GM23338 (cell line): ENCODE results near the gene GPR31. TPM values are rescaled to one million over a fixed set of nuclear protein-coding genes. Genes with fewer than 3 reads are reported as not detected.

ENCODE experiments used
- ATAC-seq: fragments of 200-7000 bp; cut with Tn5 transposase; 3 replicates; pipeline ENCODE4 v1.9.1; 2020
- DNase-seq: peaks from one replicate; pipeline ENCODE4 v3.0.0-alpha.2; 2015; ENCODE audit warnings: low spot score
- H2AFZ ChIP-seq: fragments of 200-600 bp; sonication (generic); 2 replicates; pipeline ENCODE4 v1.8.0; 2016; ENCODE audit warnings: antibody characterized with exemption, mild to moderate bottlenecking, moderate library complexity
- H3F3A ChIP-seq: fragments of 200-600 bp; sonication (generic); replicated peaks from 2 replicates; pipeline ENCODE4 v1.8.0; 2017; ENCODE audit warnings: antibody characterized with exemption, mixed run types, low read depth
- H3K27ac ChIP-seq: fragments of 200-600 bp; sonication (generic); 2 replicates; pipeline ENCODE4 v1.6.1; 2016; ENCODE audit warnings: low read depth
- H3K27me3 ChIP-seq: fragments of 200-600 bp; sonication (generic); 2 replicates; pipeline ENCODE4 v1.8.0; 2016; ENCODE audit warnings: mild to moderate bottlenecking, mixed run types, moderate library complexity; ENCODE audit not compliant: insufficient read depth
- H3K36me3 ChIP-seq: fragments of 200-600 bp; sonication (generic); 2 replicates; pipeline ENCODE4 v1.8.0; 2016; ENCODE audit warnings: mild to moderate bottlenecking; ENCODE audit not compliant: insufficient read depth
- H3K4me1 ChIP-seq: fragments of 200-600 bp; sonication (generic); 2 replicates; pipeline ENCODE4 v1.8.0; 2016; ENCODE audit warnings: mild to moderate bottlenecking, moderate library complexity; ENCODE audit not compliant: insufficient read depth
- H3K4me2 ChIP-seq: fragments of 200-600 bp; sonication (generic); 2 replicates; pipeline ENCODE4 v1.7.1; 2017; ENCODE audit warnings: mixed run types
- H3K4me3 ChIP-seq: fragments of 200-600 bp; sonication (generic); 2 replicates; pipeline ENCODE4 v1.6.1; 2016; ENCODE audit warnings: mixed run types
- H3K79me2 ChIP-seq: fragments of 200-600 bp; sonication (generic); replicated peaks from 2 replicates; pipeline ENCODE4 v1.8.0; 2017; ENCODE audit warnings: mild to moderate bottlenecking; ENCODE audit not compliant: insufficient read depth
- H3K9me2 ChIP-seq: fragments of 200-600 bp; sonication (generic); 2 replicates; pipeline ENCODE4 v1.8.0; 2017; ENCODE audit not compliant: insufficient read depth
- H4K20me1 ChIP-seq: fragments of 200-600 bp; sonication (generic); replicated peaks from 2 replicates; pipeline ENCODE4 v1.8.0; 2017; ENCODE audit warnings: mild to moderate bottlenecking; ENCODE audit not compliant: insufficient read depth
- H3K27ac Mint-ChIP-seq: 2 replicates; pipeline ENCODE4 v1.8.0; 2020; ENCODE audit warnings: inconsistent platforms, mild to moderate bottlenecking, moderate library complexity, mixed read lengths
- H3K27me3 Mint-ChIP-seq: 3 replicates; pipeline ENCODE4 v1.8.0; 2022; ENCODE audit warnings: low read depth, mild to moderate bottlenecking, moderate library complexity, mixed read lengths, inconsistent platforms; ENCODE audit not compliant: insufficient read depth, poor library complexity
- H3K36me3 Mint-ChIP-seq: 3 replicates; pipeline ENCODE4 v1.8.0; 2021; ENCODE audit warnings: low read depth, mild to moderate bottlenecking, inconsistent platforms, moderate library complexity, mixed read lengths
- H3K4me1 Mint-ChIP-seq: 3 replicates; pipeline ENCODE4 v1.8.0; 2020; ENCODE audit warnings: mild to moderate bottlenecking, inconsistent platforms, mixed read lengths
- H3K4me3 Mint-ChIP-seq: 3 replicates; pipeline ENCODE4 v1.8.0; 2021; ENCODE audit warnings: moderate library complexity, mild to moderate bottlenecking, inconsistent platforms, mixed read lengths
- H3K9me3 Mint-ChIP-seq: 3 replicates; pipeline ENCODE4 v1.8.0; 2020; ENCODE audit warnings: moderate library complexity, mild to moderate bottlenecking, inconsistent platforms, mixed read lengths
- CREB1 ChIP-seq: fragments of 250-450 bp; sonication (Bioruptor Pico); IDR thresholded peaks from 2 replicates; pipeline ENCODE4 v1.5.0; 2020; ENCODE audit warnings: low read depth, mild to moderate bottlenecking, moderate library complexity
- CTCF ChIP-seq, 2 experiments: fragments of 200-600 bp in 1 of 2; sonication (generic) in 1 of 2; conservative IDR thresholded peaks; 2 replicates each; pipeline versions ENCODE4 v1.5.1 to v1.6.1; 2016 to 2017; ENCODE audit warnings: antibody characterized with exemption in 2 of 2, low read depth in 2 of 2, mild to moderate bottlenecking in 2 of 2, moderate library complexity in 1 of 2
- ETS1 ChIP-seq: IDR thresholded peaks from 2 replicates; pipeline ENCODE4 v1.6.1; 2016; ENCODE audit warnings: antibody characterized with exemption
- EZH2 ChIP-seq: fragments of 200-600 bp; sonication (generic); IDR thresholded peaks from one replicate; pipeline ENCODE4 v1.8.0; 2017; ENCODE audit warnings: antibody characterized with exemption, mild to moderate bottlenecking, low read depth; ENCODE audit not compliant: unreplicated experiment
- EZH2phosphoT487 ChIP-seq: fragments of 200-600 bp; sonication (generic); IDR thresholded peaks from one replicate; pipeline ENCODE4 v1.8.1; 2018; ENCODE audit warnings: antibody characterized with exemption; ENCODE audit not compliant: unreplicated experiment
- JUNB ChIP-seq: IDR thresholded peaks from one replicate; pipeline ENCODE4 v1.6.1; 2016; ENCODE audit warnings: antibody characterized with exemption; ENCODE audit not compliant: unreplicated experiment
- NANOG ChIP-seq: IDR thresholded peaks from 2 replicates; pipeline ENCODE4 v1.6.1; 2016; ENCODE audit warnings: antibody characterized with exemption, borderline replicate concordance
- POLR2AphosphoS5 ChIP-seq: IDR thresholded peaks from 2 replicates; pipeline ENCODE4 v1.6.1; 2016; ENCODE audit warnings: antibody characterized with exemption, low read depth
- REST ChIP-seq: IDR thresholded peaks from one replicate; pipeline ENCODE4 v1.6.1; 2018; ENCODE audit warnings: antibody characterized with exemption; ENCODE audit not compliant: unreplicated experiment
- STAT1 ChIP-seq: IDR thresholded peaks from one replicate; pipeline ENCODE4 v1.6.1; 2016; ENCODE audit warnings: antibody characterized with exemption; ENCODE audit not compliant: unreplicated experiment
- ZNF114 ChIP-seq: fragments of 250-450 bp; sonication (Bioruptor Pico); IDR thresholded peaks from 2 replicates; pipeline ENCODE4 v1.5.0; 2020; ENCODE audit warnings: mild to moderate bottlenecking, moderate library complexity
- ZNF331 ChIP-seq: fragments of 250-450 bp; sonication (Bioruptor Pico); IDR thresholded peaks from 2 replicates; pipeline ENCODE4 v1.5.0; 2020; ENCODE audit warnings: low read depth, mild to moderate bottlenecking, moderate library complexity
- ZNF462 ChIP-seq: fragments of 250-450 bp; sonication (Bioruptor Pico); IDR thresholded peaks from 2 replicates; pipeline ENCODE4 v1.5.0; 2020; ENCODE audit warnings: mild to moderate bottlenecking, moderate library complexity
- polyA plus RNA-seq: library from polyadenylated mRNA; unstranded; fragments of >200 nt; fragmentation: Nextera tagmentation; extraction: Ambion mirVana; gene quantifications from 2 replicates; pipeline ENCODE4 v1.2.1, GENCODE V29; 2016
- total RNA-seq: library from RNA; depleted of rRNA; stranded (reverse); fragments of >200 nt; shearing (Covaris generic); gene quantifications from 2 replicates; pipeline ENCODE4 v1.2.3, GENCODE V29; 2014

Gene GPR31
- total and polyA plus RNA-seq, 2 experiments from 2014 or later: not detected

- peaks cover 4% of the 10 kb centered on the region; the same call in 2 of the 3 replicates for H3K36me3 Mint-ChIP-seq
These were observed 32.4 kb downstream of the GPR31 start for GRCh38 chr6:167125410-167125809.

More at GRCh38 chr6:167125410-167125809, 32.4 kb downstream of the GPR31 start:
- no peak overlapping the region for H3K4me3 Mint-ChIP-seq
- DNase-seq (no peak), ATAC-seq (no peak)
- H4K20me1 ChIP-seq: no peaks in the 10 kb centered on the region
- H2AFZ ChIP-seq: no peak overlapping the region
- H3K27me3 Mint-ChIP-seq: peaks cover 5% of the 10 kb centered on the region
- peaks cover 2% of the 10 kb centered on the region; the same call in 1 of the 3 replicates for H3K4me1 Mint-ChIP-seq
- TF ChIP-seq NANOG (no peak), POLR2AphosphoS5 (no peak), CTCF (conservative IDR thresholded peaks at IDR 0.05; ENCODE audit: low read depth in 2 of 2) (no peak), CREB1 (no peak), ETS1 (no peak), JUNB (no peak), STAT1 (no peak), EZH2phosphoT487 (no peak), ZNF462 (CRISPR knock-in tag) (no peak), EZH2 (no peak), REST (no peak), ZNF331 (CRISPR knock-in tag) (no peak), ZNF114 (CRISPR knock-in tag) (no peak)
- no peak overlapping the region for H3K4me3 ChIP-seq
- H3K27me3 ChIP-seq: no peaks in the 10 kb centered on the region
- no peak overlapping the region for H3K27ac ChIP-seq
- H3K9me3 Mint-ChIP-seq: peaks cover 4% of the 10 kb centered on the region; the same call in 1 of the 3 replicates
- no peaks in the 10 kb centered on the region for H3K9me2 ChIP-seq
- H3K79me2 ChIP-seq: no peaks in the 10 kb centered on the region
- H3K4me2 ChIP-seq: no peak overlapping the region
- no peaks in the 10 kb centered on the region for H3F3A ChIP-seq
- no peaks in the 10 kb centered on the region for H3K36me3 ChIP-seq
- no peaks in the 10 kb centered on the region for H3K4me1 ChIP-seq
- no peak overlapping the region for H3K27ac Mint-ChIP-seq
